GM21825 (cell line): ENCODE results near the gene FHL1.
A peak's percentile ranks its signal among the peaks of the same experiment; 100 is the strongest.

Experiments
- ATAC-seq: cut with Tn5 transposase; IDR thresholded peaks from one replicate; pipeline ENCODE4 v1.9.1; 2021; ENCODE audit warnings: mild to moderate bottlenecking, moderate library complexity; ENCODE audit not compliant: unreplicated experiment

The FHL1 gene

GRCh38 chrX:136250191-136251040 lies 103.1 kb downstream of the FHL1 start:
- ATAC-seq = peak; percentile 25

GRCh38 chrX:136251041-136251991 lies 104.0 kb downstream of the FHL1 start, which contains the start of gene MAP7D3:
Gene MAP7D3 (minus strand): TSS chrX:136251400. CDS start chrX:136251358, 42 bp downstream.
- peak; percentile 89 for ATAC-seq

GRCh38 chrX:136255541-136255940 lies 108.2 kb downstream of the FHL1 start:
- no peak for ATAC-seq

- ATAC-seq = no peak
Measured at GRCh38 chrX:136256026-136256425, 108.7 kb downstream of the FHL1 start.

- no peak for ATAC-seq
Measured at GRCh38 chrX:136258951-136259350, 111.6 kb downstream of the FHL1 start.

- ATAC-seq = no peak
Measured at GRCh38 chrX:136259543-136259942, 112.2 kb downstream of the FHL1 start.

- ATAC-seq = no peak
Measured at GRCh38 chrX:136260776-136261175, 113.4 kb downstream of the FHL1 start.
